Astrocyte (in vitro differentiated cells and primary cell): ENCODE measurements around the gene TMEM267.

ENCODE experiments used
- EZH2 ChIP-seq: IDR thresholded peaks from 2 replicates; pipeline ENCODE4 v1.6.1; 2012; ENCODE audit warnings: mild to moderate bottlenecking, low read length, inconsistent platforms; ENCODE audit not compliant: insufficient read depth
- TF ChIP-seq, protein P1 (sequence below): IDR thresholded peaks from 2 replicates; pipeline ENCODE4 v1.5.1; 2011; ENCODE audit warnings: low read depth, mild to moderate bottlenecking, inconsistent platforms, low read length, moderate library complexity; ENCODE audit not compliant: insufficient read depth

DNA sequence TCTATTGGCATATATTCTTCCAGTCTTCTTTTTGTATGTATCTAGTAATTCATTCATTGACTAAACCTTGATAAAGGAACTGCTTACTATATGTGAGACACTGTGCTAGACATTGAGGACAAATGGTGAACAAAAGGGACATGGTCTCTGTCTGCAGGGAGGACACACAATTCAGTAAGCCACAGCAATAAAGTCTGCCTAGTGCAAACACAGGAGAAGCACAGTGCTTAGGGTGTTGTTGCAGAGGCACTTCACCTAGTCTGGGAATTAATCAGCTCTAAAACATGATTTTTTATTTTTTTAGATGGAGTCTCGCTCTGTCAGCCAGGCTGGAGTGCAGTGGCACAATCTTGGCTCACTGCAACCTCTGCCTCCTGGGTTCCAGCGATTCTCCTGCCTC, 65.1 kb downstream of the TMEM267 start:
- TF ChIP-seq, protein P1, sequence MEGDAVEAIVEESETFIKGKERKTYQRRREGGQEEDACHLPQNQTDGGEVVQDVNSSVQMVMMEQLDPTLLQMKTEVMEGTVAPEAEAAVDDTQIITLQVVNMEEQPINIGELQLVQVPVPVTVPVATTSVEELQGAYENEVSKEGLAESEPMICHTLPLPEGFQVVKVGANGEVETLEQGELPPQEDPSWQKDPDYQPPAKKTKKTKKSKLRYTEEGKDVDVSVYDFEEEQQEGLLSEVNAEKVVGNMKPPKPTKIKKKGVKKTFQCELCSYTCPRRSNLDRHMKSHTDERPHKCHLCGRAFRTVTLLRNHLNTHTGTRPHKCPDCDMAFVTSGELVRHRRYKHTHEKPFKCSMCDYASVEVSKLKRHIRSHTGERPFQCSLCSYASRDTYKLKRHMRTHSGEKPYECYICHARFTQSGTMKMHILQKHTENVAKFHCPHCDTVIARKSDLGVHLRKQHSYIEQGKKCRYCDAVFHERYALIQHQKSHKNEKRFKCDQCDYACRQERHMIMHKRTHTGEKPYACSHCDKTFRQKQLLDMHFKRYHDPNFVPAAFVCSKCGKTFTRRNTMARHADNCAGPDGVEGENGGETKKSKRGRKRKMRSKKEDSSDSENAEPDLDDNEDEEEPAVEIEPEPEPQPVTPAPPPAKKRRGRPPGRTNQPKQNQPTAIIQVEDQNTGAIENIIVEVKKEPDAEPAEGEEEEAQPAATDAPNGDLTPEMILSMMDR, result no peak
- TF ChIP-seq EZH2, result no peak
